Adrenal gland (tissue), 5 donors: Measurements from ENCODE around the gene SART3.

Experiments
- CTCF ChIP-seq, 6 experiments: fragments of 450-650 bp in 4 of 6; fragments of 200-600 bp in 2 of 6; sonication (generic) in 1 of 6; IDR thresholded peaks; 1 replicate in 5 of 6; 2 replicates in 1 of 6; pipeline versions ENCODE4 v1.5.1 to v1.8.0; 2016 to 2021; ENCODE audit warnings: antibody characterized with exemption in 6 of 6, mild to moderate bottlenecking in 2 of 6, moderate library complexity in 1 of 6
- POLR2A ChIP-seq, 2 donors: fragments of 450-650 bp; IDR thresholded peaks; one replicate each; pipeline ENCODE4 v1.6.1; 2017; ENCODE audit warnings: antibody characterized with exemption in 2 of 2, mild to moderate bottlenecking in 2 of 2, moderate library complexity in 1 of 2
- donor health status: DM: no; HTN: no; CAD: no.

GRCh38 chr12:108585864-108586263, 24.9 kb upstream of the SART3 start:
- TF ChIP-seq CTCF (IDR thresholded peaks at IDR 0.05) = no peak
- TF ChIP-seq POLR2A (IDR thresholded peaks at IDR 0.05) = no peak
